CD14-positive monocyte (primary cell): ENCODE results near the gene CEP55. TPM values are rescaled to one million over a fixed set of nuclear protein-coding genes. Genes with fewer than 3 reads are reported as not detected.
A peak's percentile ranks its signal among the peaks of the same experiment; 100 is the strongest.

Experiments
- DNase-seq, 3 donors: peaks; one replicate each; pipeline ENCODE4 v3.0.0-alpha.2; 2011 to 2022
- H2AFZ ChIP-seq: 2 replicates; pipeline ENCODE4 v1.6.0; 2012; ENCODE audit warnings: mild to moderate bottlenecking, low read depth, low read length, inconsistent platforms; ENCODE audit not compliant: insufficient read depth, poor library complexity, severe bottlenecking
- H3K27ac ChIP-seq, 2 donors: 1 replicate in 1 of 2; 2 replicates in 1 of 2; pipeline ENCODE4 v1.5.1; 2012 to 2013; ENCODE audit warnings: low read length in 2 of 2, control low read depth in 1 of 2, inconsistent platforms in 1 of 2, low read depth in 1 of 2, mild to moderate bottlenecking in 1 of 2
- H3K27me3 ChIP-seq, 2 donors: one replicate each; pipeline versions ENCODE4 v1.6.0 to v1.6.1; 2011 to 2013; ENCODE audit warnings: low read length in 2 of 2; ENCODE audit not compliant: control insufficient read depth in 2 of 2, insufficient read depth in 2 of 2
- H3K36me3 ChIP-seq, 2 donors: replicated peaks in 1 of 2; 1 replicate in 1 of 2; 2 replicates in 1 of 2; pipeline versions ENCODE4 v1.5.1 to v1.6.1; 2012 to 2013; ENCODE audit warnings: low read length in 2 of 2, control low read depth in 1 of 2, inconsistent platforms in 1 of 2, mild to moderate bottlenecking in 1 of 2; ENCODE audit not compliant: insufficient read depth in 2 of 2, control insufficient read depth in 1 of 2
- H3K4me1 ChIP-seq, 2 donors: 1 replicate in 1 of 2; 2 replicates in 1 of 2; pipeline versions ENCODE4 v1.5.1 to v1.6.1; 2012 to 2013; ENCODE audit warnings: low read length in 2 of 2, control low read depth in 1 of 2, inconsistent platforms in 1 of 2, mild to moderate bottlenecking in 1 of 2, moderate library complexity in 1 of 2; ENCODE audit not compliant: insufficient read depth in 2 of 2, control insufficient read depth in 1 of 2
- H3K4me2 ChIP-seq: replicated peaks from 2 replicates; pipeline ENCODE3; 2012; ENCODE audit warnings: low read length, moderate library complexity, mild to moderate bottlenecking; ENCODE audit not compliant: poor library complexity, severe bottlenecking; ENCODE audit errors: extremely low read depth
- H3K4me3 ChIP-seq, 3 experiments: fragments of 200-600 bp in 1 of 3; sonication (generic) in 1 of 3; replicated peaks in 1 of 3; 1 replicate in 2 of 3; 2 replicates in 1 of 3; pipeline ENCODE4 v1.5.1; 2011 to 2013; ENCODE audit warnings: low read length in 3 of 3, mild to moderate bottlenecking in 3 of 3, control low read depth in 2 of 3, low read depth in 2 of 3, inconsistent platforms in 1 of 3, moderate library complexity in 1 of 3
- H3K79me2 ChIP-seq: 2 replicates; pipeline ENCODE4 v1.6.0; 2012; ENCODE audit warnings: mild to moderate bottlenecking, control low read depth, inconsistent platforms, low read length, moderate library complexity; ENCODE audit not compliant: insufficient read depth
- H3K9ac ChIP-seq: 2 replicates; pipeline ENCODE4 v1.6.0; 2017; ENCODE audit warnings: low read length, mild to moderate bottlenecking; ENCODE audit not compliant: insufficient read depth, poor library complexity, severe bottlenecking
- H3K9me3 ChIP-seq, 2 donors: replicated peaks in 1 of 2; 1 replicate in 1 of 2; 2 replicates in 1 of 2; pipeline versions ENCODE4 v1.5.1 to v1.6.1; 2012 to 2013; ENCODE audit warnings: low read length in 2 of 2, control low read depth in 1 of 2; ENCODE audit not compliant: control insufficient read depth in 1 of 2, insufficient read depth in 1 of 2
- H4K20me1 ChIP-seq: 2 replicates; pipeline ENCODE4 v1.6.0; 2012; ENCODE audit warnings: mild to moderate bottlenecking, low read length, control low read depth, moderate library complexity; ENCODE audit not compliant: insufficient read depth
- H3K27ac Mint-ChIP-seq, 7 donors: one replicate each; pipeline ENCODE4 v1.8.0; 2020; ENCODE audit warnings: mild to moderate bottlenecking in 7 of 7, mixed read lengths in 7 of 7, moderate library complexity in 6 of 7, inconsistent platforms in 2 of 7
- H3K27me3 Mint-ChIP-seq, 3 donors: one replicate each; pipeline ENCODE4 v1.8.0; 2021 to 2022; ENCODE audit warnings: low read depth in 3 of 3, mild to moderate bottlenecking in 3 of 3, mixed read lengths in 3 of 3, moderate library complexity in 3 of 3, inconsistent platforms in 1 of 3
- H3K36me3 Mint-ChIP-seq, 2 donors: one replicate each; pipeline ENCODE4 v1.8.0; 2020; ENCODE audit warnings: mixed read lengths in 2 of 2, inconsistent platforms in 1 of 2, mild to moderate bottlenecking in 1 of 2
- H3K4me1 Mint-ChIP-seq: one replicate; pipeline ENCODE4 v1.8.0; 2020; ENCODE audit warnings: mild to moderate bottlenecking, mixed read lengths
- H3K4me3 Mint-ChIP-seq, 2 donors: one replicate each; pipeline ENCODE4 v1.8.0; 2020; ENCODE audit warnings: mild to moderate bottlenecking in 2 of 2, mixed read lengths in 2 of 2, moderate library complexity in 1 of 2
- H3K9me3 Mint-ChIP-seq, 7 donors: one replicate each; pipeline ENCODE4 v1.8.0; 2020 to 2022; ENCODE audit warnings: mixed read lengths in 7 of 7, mild to moderate bottlenecking in 6 of 7, moderate library complexity in 6 of 7, inconsistent platforms in 2 of 7
- WGBS: methylation state at CpG from one replicate; pipeline ENCODE4 v1.1.5; 2013; ENCODE audit warnings: missing lambda C conversion rate; ENCODE audit not compliant: insufficient coverage; 5-methylcytosine and 5-hydroxymethylcytosine counted together
- intact Hi-C, 2 donors: fragments of 100-400 bp; cut with micrococcal nuclease; formaldehyde crosslinking; loops; one replicate each; pipeline versions ENCODE4 v1.15.0 to v1.15.1; 2023
- polyA plus RNA-seq, 3 donors: library from polyadenylated mRNA; depleted of rRNA in 1 of 3; unstranded in 2 of 3; stranded (reverse) in 1 of 3; fragments of 300-500 nt in 2 of 3; fragments of >200 nt in 1 of 3; fragmentation: Illumina TruSeq in 2 of 3; gene quantifications; 1 replicate in 2 of 3; 2 replicates in 1 of 3; pipeline ENCODE4 v1.2.3, GENCODE V29; 2012 to 2021
- TF ChIP-seq, protein P1 (sequence below): fragments of 200-600 bp; IDR thresholded peaks from one replicate; pipeline ENCODE4 v1.8.0; 2022; ENCODE audit warnings: antibody characterized with exemption, mild to moderate bottlenecking

Gene CEP55
- polyA plus RNA-seq, 3 donors = 0.05 to 0.26 TPM; not detected in 1

GRCh38 chr10:93461807-93462178, 34.6 kb upstream of the CEP55 start:
- Histone ChIP-seq H3K79me2 (peaks cover 62% of the 10 kb centered on the region), H3K9ac (no peak overlapping the region), H3K4me1 (peaks cover 61 to 67% of the 10 kb centered on the region in 2 donors), H3K4me3 (no peak overlapping the region), H3K9me3 (no peaks in the 10 kb centered on the region), H3K36me3 (peaks cover 11 to 23% of the 10 kb centered on the region in 2 donors), H3K4me2 (no peak overlapping the region), H3K27me3 (no peaks in the 10 kb centered on the region), H3K27ac (no peak overlapping the region), H2AFZ (no peak overlapping the region), H4K20me1 (peaks cover 27% of the 10 kb centered on the region)
- peaks cover 0 to 6% (median 2%) of the 10 kb centered on the region in 3 donors for H3K27me3 Mint-ChIP-seq
- TF ChIP-seq, protein P1, sequence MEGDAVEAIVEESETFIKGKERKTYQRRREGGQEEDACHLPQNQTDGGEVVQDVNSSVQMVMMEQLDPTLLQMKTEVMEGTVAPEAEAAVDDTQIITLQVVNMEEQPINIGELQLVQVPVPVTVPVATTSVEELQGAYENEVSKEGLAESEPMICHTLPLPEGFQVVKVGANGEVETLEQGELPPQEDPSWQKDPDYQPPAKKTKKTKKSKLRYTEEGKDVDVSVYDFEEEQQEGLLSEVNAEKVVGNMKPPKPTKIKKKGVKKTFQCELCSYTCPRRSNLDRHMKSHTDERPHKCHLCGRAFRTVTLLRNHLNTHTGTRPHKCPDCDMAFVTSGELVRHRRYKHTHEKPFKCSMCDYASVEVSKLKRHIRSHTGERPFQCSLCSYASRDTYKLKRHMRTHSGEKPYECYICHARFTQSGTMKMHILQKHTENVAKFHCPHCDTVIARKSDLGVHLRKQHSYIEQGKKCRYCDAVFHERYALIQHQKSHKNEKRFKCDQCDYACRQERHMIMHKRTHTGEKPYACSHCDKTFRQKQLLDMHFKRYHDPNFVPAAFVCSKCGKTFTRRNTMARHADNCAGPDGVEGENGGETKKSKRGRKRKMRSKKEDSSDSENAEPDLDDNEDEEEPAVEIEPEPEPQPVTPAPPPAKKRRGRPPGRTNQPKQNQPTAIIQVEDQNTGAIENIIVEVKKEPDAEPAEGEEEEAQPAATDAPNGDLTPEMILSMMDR = no peak
- WGBS = no CpG with 5 or more reads among the region's 1 CpG
- H3K9me3 Mint-ChIP-seq = no peaks in the 10 kb centered on the region
- H3K36me3 Mint-ChIP-seq = peaks cover 27 to 38% of the 10 kb centered on the region in 2 donors
- intact Hi-C loops = no loop called here
- H3K4me3 Mint-ChIP-seq = no peak overlapping the region
- H3K4me1 Mint-ChIP-seq = peaks cover 70% of the 10 kb centered on the region
- DNase-seq = no peak
- peak overlapping the region in 3 of 7 donors; percentile 55 to 68 (median 59) for H3K27ac Mint-ChIP-seq

- H3K4me1 ChIP-seq = peaks cover 61 to 68% of the 10 kb centered on the region in 2 donors
- peaks cover 6 to 17% of the 10 kb centered on the region in 2 donors for H3K36me3 ChIP-seq
- Mint-ChIP-seq H3K9me3 (no peaks in the 10 kb centered on the region), H3K36me3 (peaks cover 21 to 32% of the 10 kb centered on the region in 2 donors), H3K27me3 (peaks cover 0 to 6% (median 2%) of the 10 kb centered on the region in 3 donors), H3K27ac (peak overlapping the region in 6 of 7 donors; percentile 48 to 96 (median 76)), H3K4me3 (peak overlapping the region in 1 of 2 donors; percentile 83), H3K4me1 (peaks cover 70% of the 10 kb centered on the region)
- H3K79me2 ChIP-seq = peaks cover 64% of the 10 kb centered on the region
- peaks cover 27% of the 10 kb centered on the region for H4K20me1 ChIP-seq
- H3K9me3 ChIP-seq = no peaks in the 10 kb centered on the region
- intact Hi-C loops = no loop called here
- H3K27me3 ChIP-seq = no peaks in the 10 kb centered on the region
- H3K27ac ChIP-seq = peak overlapping the region in 1 of 2 donors; percentile 81
- H3K4me2 ChIP-seq = peak overlapping the region; percentile 17
- peak overlapping the region in 1 of 3 experiments; percentile 37 for H3K4me3 ChIP-seq
- DNase-seq = no peak
- WGBS = no CpG with 5 or more reads among the region's 2 CpGs
- no peak overlapping the region for H2AFZ ChIP-seq
- H3K9ac ChIP-seq = no peak overlapping the region
- TF ChIP-seq, protein P1 = no peak
Observed at GRCh38 chr10:93462371-93462770, 34.0 kb upstream of the CEP55 start.
